Fibroblast of lung (primary cell): ENCODE results near the gene EIF1B. TPM values are rescaled to one million over a fixed set of nuclear protein-coding genes. Genes with fewer than 3 reads are reported as not detected.

Experiments
- DNase-seq, 2 donors: peaks; one replicate each; pipeline versions ENCODE4 v3.0.0 to v3.0.0-alpha.2; 2010; ENCODE audit warnings: low read depth in 2 of 2
- H2AFZ ChIP-seq: 2 replicates; pipeline ENCODE4 v1.5.1; 2012; ENCODE audit warnings: low read length, control low read depth, inconsistent platforms
- H3K27ac ChIP-seq: 2 replicates; pipeline ENCODE4 v1.5.1; 2011; ENCODE audit warnings: low read length, control low read depth; ENCODE audit not compliant: insufficient read depth
- H3K27me3 ChIP-seq: 2 replicates; pipeline ENCODE4 v1.5.1; 2011; ENCODE audit warnings: mild to moderate bottlenecking, low read length; ENCODE audit not compliant: control insufficient read depth, insufficient read depth
- H3K36me3 ChIP-seq: 2 replicates; pipeline ENCODE4 v1.5.1; 2011; ENCODE audit warnings: low read length; ENCODE audit not compliant: control insufficient read depth, insufficient read depth
- H3K4me1 ChIP-seq: 2 replicates; pipeline ENCODE4 v1.5.1; 2011; ENCODE audit warnings: low read length; ENCODE audit not compliant: control insufficient read depth, insufficient read depth; ENCODE audit errors: extremely low read depth
- H3K4me2 ChIP-seq: 2 replicates; pipeline ENCODE4 v1.5.1; 2011; ENCODE audit warnings: low read length, control low read depth; ENCODE audit not compliant: insufficient read depth; ENCODE audit errors: extremely low read depth
- H3K4me3 ChIP-seq, 4 experiments: fragments of 200-600 bp in 1 of 4; sonication (generic) in 1 of 4; replicated peaks in 1 of 4; 2 replicates each; pipeline ENCODE4 v1.5.1; 2011 to 2016; ENCODE audit warnings: low read length in 4 of 4, low read depth in 3 of 4, mild to moderate bottlenecking in 3 of 4, control low read depth in 2 of 4, inconsistent platforms in 1 of 4, mixed read lengths in 1 of 4; ENCODE audit not compliant: insufficient read depth in 1 of 4; ENCODE audit errors: control extremely low read depth in 1 of 4
- H3K79me2 ChIP-seq: 2 replicates; pipeline ENCODE4 v1.5.1; 2012; ENCODE audit warnings: mild to moderate bottlenecking, low read length, inconsistent platforms; ENCODE audit not compliant: control insufficient read depth, insufficient read depth
- H3K9ac ChIP-seq: 2 replicates; pipeline ENCODE4 v1.5.1; 2011; ENCODE audit warnings: mild to moderate bottlenecking, low read length, control low read depth; ENCODE audit not compliant: insufficient read depth
- H3K9me3 ChIP-seq: 2 replicates; pipeline ENCODE4 v1.5.1; 2012; ENCODE audit warnings: low read depth, low read length; ENCODE audit not compliant: control insufficient read depth, insufficient read depth
- H4K20me1 ChIP-seq: 2 replicates; pipeline ENCODE4 v1.5.1; 2011; ENCODE audit warnings: low read length; ENCODE audit not compliant: control insufficient read depth, insufficient read depth; ENCODE audit errors: extremely low read depth
- CTCF ChIP-seq, 2 donors: IDR thresholded peaks in 1 of 2; conservative IDR thresholded peaks in 1 of 2; 1 replicate in 1 of 2; 2 replicates in 1 of 2; pipeline ENCODE4 v1.5.1; 2011 to 2012; ENCODE audit warnings: low read length in 2 of 2, control low read depth in 1 of 2, inconsistent platforms in 1 of 2, low read depth in 1 of 2, mild to moderate bottlenecking in 1 of 2
- EZH2 ChIP-seq: IDR thresholded peaks from 2 replicates; pipeline ENCODE4 v1.5.1; 2012; ENCODE audit warnings: low read length, control low read depth, mild to moderate bottlenecking; ENCODE audit errors: missing control alignments
- polyA plus RNA-seq, 2 donors: library from polyadenylated mRNA; depleted of rRNA in 1 of 2; stranded (reverse) in 1 of 2; unstranded in 1 of 2; fragments of >200 nt; gene quantifications; 2 replicates each; pipeline ENCODE4 v1.2.1, GENCODE V29; 2011 to 2012; ENCODE audit warnings: missing spikeins in 1 of 2
- total RNA-seq: library from RNA; depleted of rRNA; stranded (reverse); fragments of >200 nt; gene quantifications from 2 replicates; pipeline ENCODE4 v1.2.1, GENCODE V29; 2014

EIF1B gene
- total and polyA plus RNA-seq, 2 donors (not counting 1 experiment from before 2014, with no cell fraction given): 24.8 to 36.7 TPM

GRCh38 chr3:40265181-40265580 lies 44.3 kb upstream of the EIF1B start:
- no peak overlapping the region for H2AFZ ChIP-seq
- no peak overlapping the region for H3K4me2 ChIP-seq
- H4K20me1 ChIP-seq: no peaks in the 10 kb centered on the region
- no peaks in the 10 kb centered on the region for H3K9me3 ChIP-seq
- H3K4me1 ChIP-seq: no peaks in the 10 kb centered on the region
- TF ChIP-seq CTCF (conservative IDR thresholded peaks at IDR 0.05 in 1 of 2, IDR thresholded peaks at IDR 0.05 in 1 of 2; ENCODE audit: low read depth in 1 of 2, low read length in 2 of 2): no peak
- DNase-seq: no peak
- H3K9ac ChIP-seq: no peak overlapping the region
- H3K27me3 ChIP-seq: no peaks in the 10 kb centered on the region
- no peaks in the 10 kb centered on the region for H3K79me2 ChIP-seq
- H3K27ac ChIP-seq: no peak overlapping the region
- no peak overlapping the region for H3K4me3 ChIP-seq
- H3K36me3 ChIP-seq: no peaks in the 10 kb centered on the region

GRCh38 chr3:40267937-40268724 lies 41.4 kb upstream of the EIF1B start:
- Histone ChIP-seq H3K9ac (no peak overlapping the region), H2AFZ (no peak overlapping the region), H3K9me3 (no peaks in the 10 kb centered on the region), H3K36me3 (no peaks in the 10 kb centered on the region), H3K4me2 (no peak overlapping the region), H3K4me3 (no peak overlapping the region), H3K4me1 (no peaks in the 10 kb centered on the region), H4K20me1 (no peaks in the 10 kb centered on the region), H3K79me2 (no peaks in the 10 kb centered on the region), H3K27me3 (no peaks in the 10 kb centered on the region), H3K27ac (no peak overlapping the region)
- TF ChIP-seq EZH2: no peak
- TF ChIP-seq CTCF (conservative IDR thresholded peaks at IDR 0.05 in 1 of 2, IDR thresholded peaks at IDR 0.05 in 1 of 2; ENCODE audit: low read depth in 1 of 2, low read length in 2 of 2): no peak
- peak in 1 of 2 donors; percentile 3 for DNase-seq

GRCh38 chr3:40268802-40269524 lies 40.5 kb upstream of the EIF1B start:
- Histone ChIP-seq H3K27me3 (no peaks in the 10 kb centered on the region), H3K4me2 (no peak overlapping the region), H4K20me1 (no peaks in the 10 kb centered on the region), H3K4me1 (no peaks in the 10 kb centered on the region), H3K4me3 (no peak overlapping the region), H3K9ac (no peak overlapping the region), H3K9me3 (no peaks in the 10 kb centered on the region), H3K27ac (no peak overlapping the region), H3K36me3 (no peaks in the 10 kb centered on the region), H3K79me2 (no peaks in the 10 kb centered on the region), H2AFZ (no peak overlapping the region)
- TF ChIP-seq EZH2 (no peak), CTCF (conservative IDR thresholded peaks at IDR 0.05 in 1 of 2, IDR thresholded peaks at IDR 0.05 in 1 of 2; ENCODE audit: low read depth in 1 of 2, low read length in 2 of 2) (no peak)
- DNase-seq: no peak
